ENCODE data around the gene ZNF609.

Gene ZNF609

DNA sequence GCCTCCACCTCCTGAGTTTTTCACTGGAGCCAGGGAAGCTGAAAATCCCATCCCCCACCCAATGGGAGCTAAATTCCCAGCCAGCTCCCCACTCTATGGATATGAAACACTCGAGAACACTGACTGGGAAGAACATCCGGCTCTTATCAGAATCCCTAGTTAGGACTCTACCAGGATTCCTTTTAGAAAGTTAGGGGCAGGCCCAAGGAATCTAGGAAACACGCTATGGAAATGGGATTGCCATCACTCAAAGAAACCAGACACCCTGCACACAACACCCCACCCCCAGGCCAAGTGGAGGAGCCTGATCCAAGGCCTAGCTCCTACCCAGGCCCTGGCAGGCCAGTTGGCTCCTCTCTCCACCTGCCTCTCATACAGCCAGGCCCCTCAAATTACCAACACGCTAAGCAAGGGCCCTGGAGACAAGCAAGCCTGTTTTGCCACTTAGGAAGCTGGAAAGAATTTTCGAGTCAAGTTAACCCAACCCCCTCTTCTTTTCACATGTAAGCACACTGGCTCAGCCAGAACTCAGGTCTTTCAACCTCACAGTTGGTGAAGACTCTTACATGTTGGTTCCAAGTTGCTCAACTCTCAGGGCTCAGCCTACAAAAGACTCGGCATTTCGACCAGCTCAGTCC is 239.5 kb downstream of the ZNF609 start:
- no peak for DNase-seq

DNA sequence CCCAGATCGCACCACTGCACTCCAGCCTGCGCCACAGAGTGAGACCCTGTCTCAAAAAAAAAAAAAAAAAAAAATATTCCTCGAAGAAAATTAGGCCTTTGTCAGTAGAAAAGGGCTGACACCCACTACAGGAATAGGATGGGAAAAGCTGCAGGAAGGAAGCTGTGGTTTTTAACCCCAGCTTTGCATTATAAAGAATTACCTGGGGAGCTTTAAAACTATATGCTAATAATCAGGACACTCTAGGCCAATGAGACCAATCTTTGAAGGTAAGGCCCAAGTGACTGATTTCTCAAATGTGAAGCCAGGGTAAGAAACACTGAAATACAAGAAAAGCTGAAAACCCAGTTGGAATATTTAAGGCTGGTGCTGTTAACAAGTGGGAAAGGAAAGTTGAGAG is 240.7 kb downstream of the ZNF609 start:
- DNase-seq, result no peak

DNA sequence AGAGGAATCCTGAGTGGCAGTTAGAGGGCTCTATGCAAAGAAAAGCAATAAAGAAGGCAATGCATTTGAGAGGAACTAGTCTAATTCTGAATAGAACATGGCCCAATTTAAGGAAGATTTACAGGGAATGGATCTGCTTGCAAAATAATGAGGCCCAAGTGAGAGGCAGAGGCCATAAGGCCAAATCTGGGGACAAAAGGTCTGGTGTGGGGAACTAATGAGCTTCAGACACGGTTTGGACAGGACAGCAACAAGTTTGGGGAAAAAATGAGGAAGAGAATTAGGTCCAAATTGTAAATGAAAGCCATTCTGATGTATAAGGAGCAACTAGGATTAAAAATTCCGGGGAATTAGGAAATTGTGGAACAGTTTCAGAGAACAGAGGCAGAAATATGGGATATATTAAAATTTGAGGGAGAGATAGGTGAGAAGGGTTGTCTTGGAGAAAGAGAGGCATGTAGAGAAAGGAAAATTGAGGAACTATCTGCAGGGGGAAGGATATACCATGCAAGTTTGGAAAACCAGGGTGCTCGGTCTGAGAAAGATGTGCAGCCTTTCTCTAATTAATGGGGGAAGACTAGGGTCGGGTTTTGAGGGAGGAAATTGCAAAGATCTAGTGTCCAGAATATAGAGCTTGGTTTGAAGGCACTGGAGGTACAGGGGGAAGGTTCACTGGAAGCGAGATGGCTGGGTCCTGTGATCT is 241.3 kb downstream of the ZNF609 start:
- DNase-seq, result peak in 1 of 2 experiments; percentile 52

DNA sequence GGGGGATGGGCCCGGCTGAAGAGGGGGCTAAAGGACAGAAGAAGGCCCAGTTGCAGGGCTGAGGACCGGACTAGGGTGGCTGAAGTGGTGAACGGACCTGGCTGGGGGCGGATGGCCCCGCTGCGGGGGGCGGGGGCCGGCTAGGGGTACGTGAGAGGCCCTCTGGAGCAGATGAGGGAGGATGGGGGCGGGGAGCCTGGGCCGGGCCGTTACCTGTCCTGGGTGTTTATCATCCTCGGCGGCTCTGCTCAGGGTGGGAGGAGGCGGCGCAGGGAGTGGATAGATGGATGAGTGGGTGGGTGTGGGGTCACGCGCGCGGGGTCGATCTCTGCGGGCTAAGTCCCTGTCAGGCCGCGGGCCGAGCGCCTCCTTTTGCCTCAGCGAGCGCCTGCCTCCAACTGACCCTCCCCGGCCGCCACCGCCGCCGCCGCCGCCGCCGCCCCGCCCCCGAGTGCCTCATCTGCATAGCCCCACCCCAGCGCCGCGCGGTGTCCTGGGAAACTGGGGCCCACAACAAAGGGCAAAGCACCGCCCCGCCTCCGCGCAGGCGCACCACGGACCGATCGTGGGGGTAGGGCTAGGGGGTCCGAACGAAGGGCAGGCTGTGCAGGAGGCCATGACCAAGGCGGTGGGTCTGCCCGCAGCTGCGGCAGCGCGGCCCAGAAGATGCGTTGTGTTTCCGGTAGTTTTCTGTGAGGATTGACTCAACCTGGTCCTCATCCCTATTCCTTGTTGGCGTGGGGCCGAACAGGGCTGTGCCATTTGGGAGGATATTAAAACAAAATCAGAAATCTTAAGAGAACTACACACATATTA is 242.6 kb downstream of the ZNF609 start:
- peak; percentile 78 to 83 for DNase-seq

GRCh38 chr15:64703632-64703959 is 243.2 kb downstream of the ZNF609 start:
- DNase-seq, result no peak

DNA sequence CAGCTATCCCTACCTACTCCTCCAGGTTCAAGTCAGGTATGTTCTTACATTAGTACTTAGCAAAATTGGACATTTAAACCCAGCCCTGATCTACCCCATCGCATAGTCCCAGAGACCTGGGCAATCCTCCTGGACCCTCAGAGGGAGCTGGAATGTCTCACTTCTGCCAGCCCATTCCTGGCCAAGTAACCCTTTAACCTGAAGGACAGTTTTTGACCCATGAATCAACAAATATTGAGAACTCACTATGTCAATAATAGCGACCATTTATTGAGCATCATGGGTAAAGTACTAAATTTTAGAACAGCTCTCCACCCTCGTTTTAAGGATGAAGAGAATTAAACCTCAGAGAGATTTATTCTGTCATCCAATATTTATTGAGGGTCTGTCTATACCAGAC is 244.6 kb downstream of the ZNF609 start:
- DNase-seq, result no peak

- no peak for DNase-seq
Measured at GRCh38 chr15:64706011-64706911, 245.9 kb downstream of the ZNF609 start.

DNA sequence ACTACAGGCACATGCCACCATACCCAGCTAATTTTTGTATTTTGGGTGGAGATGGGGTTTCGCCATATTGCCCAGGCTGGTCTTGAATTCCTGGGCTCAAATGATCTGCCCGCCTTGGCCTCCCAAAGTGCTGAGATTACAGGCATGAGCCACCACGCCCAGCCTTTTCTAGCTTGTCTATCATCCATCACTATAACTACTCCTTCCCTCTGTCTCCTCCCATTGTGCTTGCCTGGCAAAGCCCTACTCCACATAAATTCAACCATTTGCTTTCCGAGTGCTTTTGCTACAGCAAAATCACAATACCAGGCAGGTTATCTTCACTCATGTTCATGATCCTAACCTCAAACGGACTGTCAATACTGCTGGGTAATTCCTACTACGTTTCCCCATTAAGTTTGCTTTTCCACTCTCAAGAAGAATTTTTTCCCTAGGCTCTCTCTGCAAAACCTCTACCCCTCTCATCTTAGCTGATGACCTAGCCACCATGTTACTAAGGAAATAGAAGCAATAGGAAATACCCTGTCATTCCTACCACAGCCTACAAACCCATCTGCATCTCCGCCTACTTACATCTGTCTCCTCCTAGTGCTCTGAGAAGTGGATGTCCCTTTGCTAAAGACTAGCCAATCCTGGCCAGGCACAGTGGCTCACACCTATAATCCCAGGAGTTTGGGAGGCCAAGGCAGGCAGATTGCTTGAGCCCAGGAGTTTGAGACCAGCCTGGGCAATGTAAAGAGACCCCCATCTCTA is 250.5 kb downstream of the ZNF609 start:
- DNase-seq, result no peak

DNA sequence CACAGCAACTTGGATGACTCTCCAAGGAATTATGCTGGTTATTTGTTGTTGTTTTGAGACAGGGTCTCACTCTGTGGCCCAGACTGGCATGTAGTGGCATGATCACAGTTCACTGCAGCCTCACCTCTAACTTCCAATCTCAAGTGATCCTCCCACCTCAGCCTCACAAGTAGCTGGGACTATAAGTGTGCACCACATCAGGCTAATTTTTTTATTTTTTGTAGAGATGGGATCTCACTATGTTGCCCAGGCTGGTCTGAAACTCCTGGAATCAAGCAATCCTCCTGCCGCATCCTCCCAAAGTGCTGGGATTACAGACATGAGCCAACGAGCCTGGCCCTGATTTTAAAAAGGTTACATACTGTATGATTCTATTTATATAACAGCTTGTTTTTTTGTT is 252.0 kb downstream of the ZNF609 start:
- DNase-seq, result no peak

GRCh38 chr15:64713592-64713991 is 253.2 kb downstream of the ZNF609 start:
- no peak for DNase-seq

- no peak for DNase-seq
Measured at GRCh38 chr15:64716452-64716851, 256.1 kb downstream of the ZNF609 start.

- no peak for DNase-seq
Measured at GRCh38 chr15:64717130-64717529, 256.8 kb downstream of the ZNF609 start.

- DNase-seq, result no peak
Measured at GRCh38 chr15:64717735-64718495, 257.5 kb downstream of the ZNF609 start.

DNA sequence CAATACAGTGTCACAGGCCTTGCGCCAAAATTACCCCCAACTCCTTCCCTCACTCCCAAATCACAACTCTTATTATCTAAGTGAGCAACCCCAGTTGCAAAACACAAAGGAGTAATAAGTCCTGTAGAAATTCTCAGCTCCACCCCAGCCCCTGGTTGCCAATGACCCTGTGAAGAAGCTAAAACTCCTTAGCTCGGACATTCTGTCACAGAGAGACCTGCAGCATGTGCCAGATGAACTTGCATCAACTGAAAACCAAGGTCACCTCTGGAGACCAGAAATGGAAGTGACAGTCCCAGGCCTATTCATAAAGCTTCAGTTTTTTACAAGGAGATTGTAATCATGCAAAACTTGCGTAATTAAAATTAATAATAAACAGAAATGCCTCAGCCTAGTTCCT is 259.8 kb downstream of the ZNF609 start:
- DNase-seq, result no peak

DNA sequence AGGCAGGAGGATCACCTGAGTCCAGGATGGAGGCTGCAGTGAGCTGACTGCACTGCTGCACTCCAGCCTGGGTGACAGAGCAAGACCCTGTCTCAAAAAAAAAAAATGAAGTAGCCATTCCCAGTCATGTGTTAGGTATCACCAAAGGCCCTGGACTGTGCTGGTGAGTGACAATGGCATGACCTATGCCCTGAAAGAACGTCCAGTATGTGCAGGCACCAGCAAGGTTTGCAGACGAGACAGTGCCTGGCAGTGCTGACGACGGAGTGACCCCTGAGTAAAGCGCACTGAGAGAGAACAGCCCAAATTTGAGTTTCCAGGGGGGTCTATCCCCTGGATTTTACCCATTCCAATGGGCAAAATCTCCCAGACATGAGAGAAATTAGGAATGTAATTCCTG is 269.8 kb downstream of the ZNF609 start:
- DNase-seq, result no peak

GRCh38 chr15:64731012-64731804 is 270.8 kb downstream of the ZNF609 start:
- DNase-seq, result peak; percentile 73 to 77

GRCh38 chr15:64731805-64732151 is 271.4 kb downstream of the ZNF609 start:
- DNase-seq, result no peak

- no peak for DNase-seq
Measured at GRCh38 chr15:64732156-64732860, 271.9 kb downstream of the ZNF609 start.
